Islet precursor cell (in vitro differentiated cells): ENCODE results near the gene TXN.
"Not testable (repeated sequence)": the region's sequence is repeated elsewhere in the genome, so short reads cannot be mapped to it uniquely, and the experiment has no call there.

ENCODE experiments used
- DNase-seq: peaks from one replicate; pipeline ENCODE4 v3.0.0-alpha.2; 2018

The TXN gene

GRCh38 chr9:110257097-110257841, 962 bp upstream of the TXN start:
- peak; percentile 65 for DNase-seq

- DNase-seq = peak; percentile 84
Observed at GRCh38 chr9:110255463-110256379, 586 bp downstream of the TXN start.

GRCh38 chr9:110255034-110255462, 1.3 kb downstream of the TXN start:
- no peak for DNase-seq

GRCh38 chr9:110254500-110254899, 1.8 kb downstream of the TXN start:
- DNase-seq = no peak

- no peak for DNase-seq
Observed at GRCh38 chr9:110252509-110253139, 3.7 kb downstream of the TXN start.

GRCh38 chr9:110251770-110252169, 4.5 kb downstream of the TXN start:
- not testable (repeated sequence) for DNase-seq

GRCh38 chr9:110251212-110251611, 5.1 kb downstream of the TXN start:
- no peak for DNase-seq

- DNase-seq = no peak
Observed at GRCh38 chr9:110249603-110250002, 6.7 kb downstream of the TXN start.

GRCh38 chr9:110248361-110248760, 7.9 kb downstream of the TXN start:
- no peak for DNase-seq

- DNase-seq = no peak
Observed at GRCh38 chr9:110246214-110246613, 10.1 kb downstream of the TXN start.

GRCh38 chr9:110244616-110245015, 11.7 kb downstream of the TXN start:
- DNase-seq = no peak

- peak; percentile 58 for DNase-seq
Observed at GRCh38 chr9:110241858-110242321, 14.4 kb downstream of the TXN start.

- DNase-seq = no peak
Observed at GRCh38 chr9:110241260-110241857, 14.9 kb downstream of the TXN start.

- DNase-seq = no peak
Observed at GRCh38 chr9:110240198-110240597, 16.1 kb downstream of the TXN start.

GRCh38 chr9:110228321-110228720, 28.0 kb downstream of the TXN start:
- no peak for DNase-seq

- no peak for DNase-seq
Observed at GRCh38 chr9:110224583-110224982, 31.7 kb downstream of the TXN start.

- DNase-seq = no peak
Observed at GRCh38 chr9:110220809-110221208, 35.5 kb downstream of the TXN start.

GRCh38 chr9:110217656-110218099, 38.6 kb downstream of the TXN start:
- no peak for DNase-seq

GRCh38 chr9:110214586-110215355, 41.5 kb downstream of the TXN start:
- no peak for DNase-seq

- DNase-seq = peak; percentile 74
Observed at GRCh38 chr9:110214090-110214489, 42.2 kb downstream of the TXN start.

GRCh38 chr9:110213413-110214044, 42.8 kb downstream of the TXN start:
- DNase-seq = no peak

- peak; percentile 29 for DNase-seq
Observed at GRCh38 chr9:110208031-110208430, 48.3 kb downstream of the TXN start, which contains the start of gene C9orf152. TSS of gene C9orf152 (minus strand) at chr9:110208159. CDS start at chr9:110207579, 580 bp downstream.
